GM18907 (cell line): ENCODE measurements around the gene DLX3.

ENCODE experiments used
- ATAC-seq: cut with Tn5 transposase; IDR thresholded peaks from one replicate; pipeline ENCODE4 v1.9.1; 2021; ENCODE audit warnings: mild to moderate bottlenecking, moderate library complexity; ENCODE audit not compliant: unreplicated experiment

DLX3 gene

GRCh38 chr17:49959183-49959935 is 35.7 kb downstream of the DLX3 start:
- ATAC-seq: no peak

- no peak for ATAC-seq
Observed at GRCh38 chr17:49958723-49959122, 36.3 kb downstream of the DLX3 start.

GRCh38 chr17:49957350-49957749 is 37.7 kb downstream of the DLX3 start:
- ATAC-seq: no peak

GRCh38 chr17:49956780-49957179 is 38.2 kb downstream of the DLX3 start:
- ATAC-seq: no peak

GRCh38 chr17:49955157-49955556 is 39.9 kb downstream of the DLX3 start:
- no peak for ATAC-seq

- no peak for ATAC-seq
Observed at GRCh38 chr17:49952912-49953497, 42.0 kb downstream of the DLX3 start.

- peak; percentile 46 for ATAC-seq
Observed at GRCh38 chr17:49952209-49952911, 42.7 kb downstream of the DLX3 start.

GRCh38 chr17:49951362-49952082 is 43.5 kb downstream of the DLX3 start:
- ATAC-seq: no peak

GRCh38 chr17:49949634-49950033 is 45.4 kb downstream of the DLX3 start:
- ATAC-seq: no peak

GRCh38 chr17:49946964-49947584 is 48.0 kb downstream of the DLX3 start:
- no peak for ATAC-seq

GRCh38 chr17:49946208-49946607 is 48.8 kb downstream of the DLX3 start:
- no peak for ATAC-seq

GRCh38 chr17:49944273-49944870 is 50.7 kb downstream of the DLX3 start:
- no peak for ATAC-seq

GRCh38 chr17:49942947-49943346 is 52.1 kb downstream of the DLX3 start:
- ATAC-seq: no peak

GRCh38 chr17:49941427-49941826 is 53.6 kb downstream of the DLX3 start:
- ATAC-seq: no peak
